ENCODE results near the gene HOXC6. TPM values are rescaled to one million over a fixed set of nuclear protein-coding genes. Genes with fewer than 3 reads are reported as not detected.

HOXC6 gene
- polyA plus RNA-seq, 3 donors: not detected

DNA sequence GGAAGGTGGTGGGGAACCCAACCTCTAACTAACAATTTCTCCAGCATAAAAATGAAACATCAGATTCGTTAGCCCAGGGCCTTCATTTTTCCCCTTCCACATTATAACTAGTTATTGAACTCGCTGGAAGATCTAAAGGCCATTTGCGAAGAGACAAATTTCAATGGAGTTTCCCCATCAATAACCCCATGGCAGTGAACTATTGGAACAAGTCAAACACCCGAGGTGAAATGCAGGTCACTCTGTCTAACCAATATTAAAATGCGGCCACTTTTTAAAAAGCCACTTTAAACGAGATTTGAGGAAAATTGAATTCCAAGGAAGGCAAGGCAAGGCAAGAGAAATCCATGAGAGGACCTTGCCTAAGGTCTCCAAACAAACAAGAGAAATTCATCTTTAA lies 20.9 kb downstream of the HOXC6 start:
- peaks cover 0 to 7% of the 10 kb centered on the region in 2 donors for H3K36me3 Mint-ChIP-seq
- intact Hi-C loops (cut with micrococcal nuclease): no loop called here
- TF ChIP-seq, protein P1, sequence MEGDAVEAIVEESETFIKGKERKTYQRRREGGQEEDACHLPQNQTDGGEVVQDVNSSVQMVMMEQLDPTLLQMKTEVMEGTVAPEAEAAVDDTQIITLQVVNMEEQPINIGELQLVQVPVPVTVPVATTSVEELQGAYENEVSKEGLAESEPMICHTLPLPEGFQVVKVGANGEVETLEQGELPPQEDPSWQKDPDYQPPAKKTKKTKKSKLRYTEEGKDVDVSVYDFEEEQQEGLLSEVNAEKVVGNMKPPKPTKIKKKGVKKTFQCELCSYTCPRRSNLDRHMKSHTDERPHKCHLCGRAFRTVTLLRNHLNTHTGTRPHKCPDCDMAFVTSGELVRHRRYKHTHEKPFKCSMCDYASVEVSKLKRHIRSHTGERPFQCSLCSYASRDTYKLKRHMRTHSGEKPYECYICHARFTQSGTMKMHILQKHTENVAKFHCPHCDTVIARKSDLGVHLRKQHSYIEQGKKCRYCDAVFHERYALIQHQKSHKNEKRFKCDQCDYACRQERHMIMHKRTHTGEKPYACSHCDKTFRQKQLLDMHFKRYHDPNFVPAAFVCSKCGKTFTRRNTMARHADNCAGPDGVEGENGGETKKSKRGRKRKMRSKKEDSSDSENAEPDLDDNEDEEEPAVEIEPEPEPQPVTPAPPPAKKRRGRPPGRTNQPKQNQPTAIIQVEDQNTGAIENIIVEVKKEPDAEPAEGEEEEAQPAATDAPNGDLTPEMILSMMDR (IDR thresholded peaks at IDR 0.05): no peak

DNA sequence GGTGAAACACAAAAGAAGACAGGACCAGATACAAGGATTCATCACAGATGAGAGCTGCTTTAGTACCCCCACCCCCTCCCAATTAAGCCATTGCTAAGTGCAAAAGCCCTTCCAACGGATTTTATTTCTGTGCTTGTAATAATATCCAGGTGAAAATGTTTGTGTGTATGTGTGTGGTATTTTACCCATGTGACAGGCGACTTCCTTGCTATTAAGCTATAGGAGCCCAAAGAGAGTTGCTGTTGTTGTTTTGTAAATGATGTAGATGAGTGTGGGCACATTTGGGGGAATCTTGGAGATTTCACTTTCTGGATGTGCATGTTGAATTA lies 22.2 kb downstream of the HOXC6 start:
- H3K4me3 Mint-ChIP-seq: peak overlapping the region in 1 of 2 donors; percentile 76
- no peaks in the 10 kb centered on the region for H4K20me1 ChIP-seq (ENCODE audit: insufficient read depth, low read length)
- intact Hi-C loops (cut with micrococcal nuclease): no loop called here
- WGBS (ENCODE audit: insufficient coverage): 40% methylated on average over 1 of the region's 2 CpGs
- H3K4me2 ChIP-seq (replicated peaks; ENCODE audit: extremely low read depth, low read length, poor library complexity, severe bottlenecking): no peak overlapping the region
- peaks cover 0 to 46% (median 13%) of the 10 kb centered on the region in 7 donors for H3K9me3 Mint-ChIP-seq
- H3K27ac ChIP-seq (ENCODE audit: low read depth in 1 of 2, low read length in 2 of 2): no peak overlapping the region
- no peaks in the 10 kb centered on the region for H3K36me3 ChIP-seq (replicated peaks in 1 of 2; ENCODE audit: control insufficient read depth in 1 of 2, insufficient read depth in 2 of 2, low read length in 2 of 2)
- no peak for DNase-seq
- peaks cover 4 to 8% of the 10 kb centered on the region in 2 donors for H3K4me1 ChIP-seq (ENCODE audit: control insufficient read depth in 1 of 2, insufficient read depth in 2 of 2, low read length in 2 of 2)
- H3K9ac ChIP-seq (ENCODE audit: insufficient read depth, low read length, poor library complexity, severe bottlenecking): no peak overlapping the region
- peaks cover 24% of the 10 kb centered on the region for H3K4me1 Mint-ChIP-seq
- no peak overlapping the region for H3K4me3 ChIP-seq (replicated peaks in 1 of 3; ENCODE audit: low read depth in 2 of 3, low read length in 3 of 3)
- no peak overlapping the region for H2AFZ ChIP-seq (ENCODE audit: insufficient read depth, low read depth, low read length, poor library complexity, severe bottlenecking)
- H3K9me3 ChIP-seq (replicated peaks in 1 of 2; ENCODE audit: control insufficient read depth in 1 of 2, insufficient read depth in 1 of 2, low read length in 2 of 2): peaks cover 5 to 37% of the 10 kb centered on the region in 2 donors
- TF ChIP-seq, protein P1 (IDR thresholded peaks at IDR 0.05): no peak
- peaks cover 0 to 7% of the 10 kb centered on the region in 2 donors for H3K36me3 Mint-ChIP-seq
- H3K27me3 ChIP-seq (ENCODE audit: control insufficient read depth in 2 of 2, insufficient read depth in 2 of 2, low read length in 2 of 2): peaks cover 97 to 99% of the 10 kb centered on the region in 2 donors
- no peaks in the 10 kb centered on the region for H3K79me2 ChIP-seq (ENCODE audit: insufficient read depth, low read length)
- H3K27me3 Mint-ChIP-seq (ENCODE audit: low read depth in 3 of 3): peaks cover 97 to 100% (median 99%) of the 10 kb centered on the region in 3 donors
- H3K27ac Mint-ChIP-seq: no peak overlapping the region

More for the DNA sequence above, 20.9 kb downstream of the HOXC6 start:
- Mint-ChIP-seq H3K4me1 (peaks cover 21% of the 10 kb centered on the region), H3K9me3 (peaks cover 0 to 44% (median 13%) of the 10 kb centered on the region in 7 donors), H3K27ac (no peak overlapping the region), H3K4me3 (peak overlapping the region in 1 of 2 donors; percentile 76), H3K27me3 (ENCODE audit: low read depth in 3 of 3) (peaks cover 99 to 100% (median 99%) of the 10 kb centered on the region in 3 donors)
- Histone ChIP-seq H3K4me2 (replicated peaks; ENCODE audit: extremely low read depth, low read length, poor library complexity, severe bottlenecking) (no peak overlapping the region), H3K9me3 (replicated peaks in 1 of 2; ENCODE audit: control insufficient read depth in 1 of 2, insufficient read depth in 1 of 2, low read length in 2 of 2) (peaks cover 5 to 46% of the 10 kb centered on the region in 2 donors), H2AFZ (ENCODE audit: insufficient read depth, low read depth, low read length, poor library complexity, severe bottlenecking) (no peak overlapping the region), H3K27me3 (ENCODE audit: control insufficient read depth in 2 of 2, insufficient read depth in 2 of 2, low read length in 2 of 2) (peaks cover 99 to 100% of the 10 kb centered on the region in 2 donors), H3K4me3 (replicated peaks in 1 of 3; ENCODE audit: low read depth in 2 of 3, low read length in 3 of 3) (no peak overlapping the region), H3K9ac (ENCODE audit: insufficient read depth, low read length, poor library complexity, severe bottlenecking) (no peak overlapping the region), H3K27ac (ENCODE audit: low read depth in 1 of 2, low read length in 2 of 2) (no peak overlapping the region), H4K20me1 (ENCODE audit: insufficient read depth, low read length) (no peaks in the 10 kb centered on the region), H3K36me3 (replicated peaks in 1 of 2; ENCODE audit: control insufficient read depth in 1 of 2, insufficient read depth in 2 of 2, low read length in 2 of 2) (no peaks in the 10 kb centered on the region), H3K4me1 (ENCODE audit: control insufficient read depth in 1 of 2, insufficient read depth in 2 of 2, low read length in 2 of 2) (peaks cover 4 to 8% of the 10 kb centered on the region in 2 donors), H3K79me2 (ENCODE audit: insufficient read depth, low read length) (no peaks in the 10 kb centered on the region)
- WGBS (ENCODE audit: insufficient coverage): 66% methylated on average over 6 of the region's 6 CpGs
- DNase-seq: no peak

All from CD14-positive monocyte (primary cell).